GM19467 (cell line): Measurements from ENCODE around the gene PDZD7.
A peak's percentile ranks its signal among the peaks of the same experiment; 100 is the strongest.

Source experiments
- ATAC-seq: cut with Tn5 transposase; IDR thresholded peaks from one replicate; pipeline ENCODE4 v1.9.1; 2021; ENCODE audit warnings: mild to moderate bottlenecking, moderate library complexity; ENCODE audit not compliant: unreplicated experiment

The PDZD7 gene

GRCh38 chr10:101061624-101062231 lies 30.8 kb upstream of the PDZD7 start, which contains the start of gene KAZALD1:
KAZALD1 (plus strand) TSS chr10:101061989; CDS start chr10:101062593, 604 bp downstream.
- no peak for ATAC-seq

DNA sequence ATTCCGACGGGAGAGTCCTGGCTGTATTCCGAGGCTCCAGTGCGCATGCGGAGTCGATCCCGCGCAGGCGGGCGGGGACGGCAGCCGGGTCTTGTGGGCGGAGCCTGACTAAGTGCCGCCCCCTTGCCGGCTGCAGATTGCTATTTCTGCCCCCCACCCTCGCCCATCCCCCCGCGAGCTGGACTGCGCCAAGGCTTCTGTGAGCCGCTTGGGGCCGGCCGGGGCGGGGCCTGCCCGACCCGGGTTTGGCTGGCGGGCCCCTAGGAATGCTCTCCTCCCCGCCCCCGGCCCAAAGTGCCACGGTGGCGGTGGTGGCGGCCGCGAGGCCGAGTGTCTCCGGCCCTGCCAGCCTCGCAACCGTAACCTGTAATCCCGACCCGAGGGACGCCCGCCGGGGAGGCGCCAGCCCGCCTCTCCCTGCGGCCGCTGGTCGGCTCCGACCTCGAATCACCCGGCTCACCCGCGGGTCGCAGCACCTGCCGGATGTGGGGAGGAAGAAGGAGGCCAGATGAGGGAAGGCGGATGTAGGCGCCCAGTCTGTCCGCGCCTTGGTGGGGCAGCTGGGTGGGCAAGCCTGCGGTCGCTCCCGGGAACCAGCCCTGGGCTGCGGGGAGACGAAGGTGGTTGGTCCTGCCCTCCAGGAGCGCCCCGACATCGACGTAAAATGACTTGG lies 30.2 kb upstream of the PDZD7 start:
- peak; percentile 51 for ATAC-seq

DNA sequence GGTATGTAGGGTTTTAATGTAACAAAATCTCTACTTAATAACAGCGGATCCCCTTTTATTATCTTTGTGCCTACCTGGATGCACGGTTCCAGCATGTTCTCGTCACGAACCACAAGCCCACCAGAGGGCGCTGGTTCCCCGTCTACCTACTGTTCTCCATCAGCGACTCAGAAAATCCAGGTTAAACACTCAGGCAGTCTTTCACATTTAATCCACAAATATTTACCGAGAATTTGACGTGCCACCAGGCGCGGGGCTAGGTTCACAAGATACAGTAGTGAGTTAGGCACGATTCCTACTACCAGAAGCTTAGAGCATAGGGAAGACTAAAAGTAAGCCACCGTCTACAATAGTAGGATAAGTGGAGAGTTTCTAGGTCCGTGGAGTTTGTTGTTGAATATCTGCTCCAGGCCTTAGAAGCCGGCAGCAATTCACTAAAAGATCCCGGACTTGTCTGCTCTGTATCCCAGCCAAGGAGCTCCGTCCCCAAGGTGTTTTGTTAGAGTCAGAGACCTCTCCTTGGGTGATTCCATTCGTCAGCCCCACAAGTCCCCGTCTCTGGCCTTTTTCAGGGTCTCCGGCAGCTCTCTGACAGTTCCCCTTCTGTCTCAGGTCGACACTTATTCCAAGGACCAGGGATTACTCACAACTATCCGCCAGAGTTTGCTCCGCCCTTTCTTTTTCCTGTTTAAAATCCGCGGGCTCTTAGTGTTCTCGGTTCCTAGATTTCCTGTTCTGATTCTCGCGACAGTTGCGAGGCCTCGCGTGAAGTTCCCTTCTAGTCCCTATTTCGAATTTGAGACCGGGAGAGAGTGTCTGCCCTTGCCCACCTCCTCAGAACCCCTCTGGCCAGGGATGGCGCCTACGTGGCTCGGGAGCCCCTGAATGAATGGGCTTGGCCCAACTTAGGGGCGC lies 29.4 kb upstream of the PDZD7 start:
- peak; percentile 30 for ATAC-seq

DNA sequence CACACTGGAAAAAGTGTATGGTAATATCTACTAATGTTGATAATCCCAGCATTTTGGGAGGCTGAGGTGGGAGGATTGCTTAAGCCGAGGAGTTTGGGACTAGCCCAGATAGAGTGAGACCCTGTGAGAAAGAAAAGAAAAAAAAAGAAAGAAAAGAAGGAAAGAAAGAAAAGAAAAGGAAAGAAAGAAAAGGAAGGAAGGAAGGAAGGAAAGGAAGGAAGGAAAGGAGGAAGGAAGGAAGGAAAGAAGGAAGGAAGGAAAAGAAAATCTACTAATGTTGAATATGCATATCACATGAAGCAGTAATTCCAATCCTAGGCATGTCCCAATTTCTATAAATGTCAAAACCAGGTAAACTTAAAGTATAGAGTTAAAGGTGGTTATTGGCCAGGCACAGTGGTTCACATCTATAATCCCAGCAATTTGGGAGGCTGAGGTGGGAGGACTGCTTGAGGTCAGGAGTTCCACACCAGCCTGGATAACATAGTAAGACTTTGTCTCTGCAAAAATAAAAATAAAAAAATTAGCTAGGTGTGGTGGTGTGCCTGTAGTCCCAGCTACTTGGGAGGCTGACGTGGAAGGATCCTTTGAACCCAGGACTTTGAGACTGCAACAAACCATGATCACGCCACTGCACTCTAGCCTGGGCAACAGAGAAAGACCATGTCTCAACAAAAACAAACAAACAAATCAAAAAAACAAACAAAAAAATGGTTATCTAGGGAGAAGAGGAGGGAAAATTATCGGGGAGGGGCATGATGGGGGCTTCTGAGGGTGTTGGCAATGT lies 25.6 kb upstream of the PDZD7 start:
- ATAC-seq = no peak

DNA sequence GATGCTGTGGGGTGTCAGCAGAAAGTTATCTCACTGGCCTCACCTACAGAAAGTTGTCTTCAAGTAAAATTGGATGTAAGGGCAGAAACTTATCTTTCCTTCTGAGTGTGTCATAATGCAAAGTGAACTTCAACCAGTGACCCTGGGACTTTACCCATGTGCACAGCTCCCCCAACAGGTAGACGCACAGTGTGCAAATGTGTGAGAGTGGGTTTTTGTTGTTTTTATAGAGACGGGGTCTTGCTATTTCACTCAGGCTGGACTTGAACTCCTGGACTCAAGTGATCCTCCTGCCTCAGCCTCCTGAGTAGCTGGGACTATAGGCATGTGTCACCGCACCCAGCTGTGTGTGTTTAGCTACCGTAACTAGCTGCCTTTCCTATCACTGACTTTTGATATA lies 24.5 kb upstream of the PDZD7 start:
- ATAC-seq = no peak

- no peak for ATAC-seq
Measured at GRCh38 chr10:101054876-101055275, 23.9 kb upstream of the PDZD7 start.

GRCh38 chr10:101054351-101054750 lies 23.4 kb upstream of the PDZD7 start:
- ATAC-seq = no peak

- ATAC-seq = no peak
Measured at GRCh38 chr10:101053516-101053915, 22.6 kb upstream of the PDZD7 start.

- no peak for ATAC-seq
Measured at GRCh38 chr10:101052285-101052684, 21.4 kb upstream of the PDZD7 start.

- peak; percentile 61 for ATAC-seq
Measured at GRCh38 chr10:101050208-101051069, 19.5 kb upstream of the PDZD7 start.

GRCh38 chr10:101047961-101048892 lies 17.3 kb upstream of the PDZD7 start:
- no peak for ATAC-seq

DNA sequence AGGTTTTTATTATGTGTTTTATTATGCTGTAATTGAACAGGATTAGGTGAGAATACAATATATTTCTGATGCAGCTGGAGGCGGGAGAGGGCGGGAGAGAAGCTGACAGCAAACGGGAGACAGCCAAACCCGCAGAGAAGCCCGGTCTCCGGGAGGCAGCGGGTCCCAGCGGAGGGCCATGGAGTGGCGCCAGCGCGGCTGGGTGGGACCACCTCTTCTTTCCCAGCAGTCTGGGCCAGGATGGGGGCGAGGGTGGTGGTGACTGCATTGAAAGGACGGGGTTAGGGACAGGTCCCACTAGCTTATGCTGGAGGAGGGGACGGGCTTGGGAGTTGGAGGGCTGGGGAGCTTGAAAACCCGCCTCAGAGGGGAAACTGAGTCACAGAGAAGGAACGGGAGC lies 16.3 kb upstream of the PDZD7 start:
- ATAC-seq = no peak

GRCh38 chr10:101046332-101047238 lies 15.7 kb upstream of the PDZD7 start:
- ATAC-seq = no peak

DNA sequence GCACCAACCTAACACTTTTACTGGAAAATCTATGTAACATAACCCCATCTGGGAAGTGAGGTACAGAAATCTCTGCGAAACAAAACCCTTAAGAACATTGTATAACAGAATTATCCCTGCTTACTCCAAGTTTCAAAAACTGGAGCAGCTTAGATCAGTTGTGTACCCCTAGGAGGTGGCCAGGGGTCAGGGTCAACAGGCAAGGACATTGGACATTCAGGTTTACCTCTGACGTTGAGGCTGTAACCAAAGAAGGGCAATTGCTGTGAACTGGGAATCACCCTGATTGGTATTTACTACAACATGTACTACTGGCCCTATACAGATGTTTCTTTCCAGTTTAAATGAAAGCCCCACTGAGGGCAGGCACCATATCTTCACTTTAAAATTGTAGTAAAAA lies 13.2 kb upstream of the PDZD7 start:
- no peak for ATAC-seq

GRCh38 chr10:101043363-101043707 lies 12.4 kb upstream of the PDZD7 start:
- no peak for ATAC-seq

GRCh38 chr10:101042667-101043362 lies 11.9 kb upstream of the PDZD7 start:
- peak; percentile 94 for ATAC-seq

GRCh38 chr10:101042118-101042517 lies 11.2 kb upstream of the PDZD7 start:
- no peak for ATAC-seq
